Bronchial epithelial cell (primary cell): ENCODE measurements around the gene NSFL1C. TPM values are rescaled to one million over a fixed set of nuclear protein-coding genes. Genes with fewer than 3 reads are reported as not detected.

ENCODE experiments used
- DNase-seq: peaks from one replicate; pipeline ENCODE4 v3.0.0-alpha.2; 2010; ENCODE audit warnings: low read depth
- FAIRE-seq: peaks from 2 replicates; lab custom pipeline; 2011; peaks lifted over from hg19 to GRCh38; lab: Jason Lieb, UNC
- H3K27me3 ChIP-seq: 2 replicates; pipeline ENCODE4 v1.5.1; 2011; ENCODE audit warnings: low read length; ENCODE audit not compliant: control insufficient read depth, insufficient read depth
- H3K36me3 ChIP-seq: 2 replicates; pipeline ENCODE4 v1.5.1; 2011; ENCODE audit warnings: low read length; ENCODE audit not compliant: control insufficient read depth, insufficient read depth
- H3K4me3 ChIP-seq: 2 replicates; pipeline ENCODE4 v1.5.1; 2011; ENCODE audit warnings: mild to moderate bottlenecking, low read depth, low read length, control low read depth
- CTCF ChIP-seq: IDR thresholded peaks from 2 replicates; pipeline ENCODE4 v1.5.1; 2011; ENCODE audit warnings: mild to moderate bottlenecking, moderate library complexity, low read length, control low read depth, inconsistent platforms; ENCODE audit not compliant: insufficient read depth, severe bottlenecking
- total RNA-seq: library from RNA; depleted of rRNA; stranded (reverse); fragments of >200 nt; gene quantifications from 2 replicates; pipeline ENCODE4 v1.2.1, GENCODE V29; 2014

NSFL1C gene
- total RNA-seq, 1 donor from 2014 or later: 19.7 TPM

GRCh38 chr20:1473246-1474220 lies 6.9 kb upstream of the NSFL1C start:
- TF ChIP-seq CTCF: no peak
- peak; percentile 90 for FAIRE-seq
- H3K36me3 ChIP-seq: no peaks in the 10 kb centered on the region
- DNase-seq: no peak
- no peaks in the 10 kb centered on the region for H3K27me3 ChIP-seq
- H3K4me3 ChIP-seq: no peak overlapping the region

- DNase-seq (no peak), FAIRE-seq (no peak)
- no peaks in the 10 kb centered on the region for H3K27me3 ChIP-seq
- H3K36me3 ChIP-seq: no peaks in the 10 kb centered on the region
- no peak overlapping the region for H3K4me3 ChIP-seq
- TF ChIP-seq CTCF: no peak
These were observed 6.1 kb upstream of the NSFL1C start for GRCh38 chr20:1472556-1473245.

GRCh38 chr20:1471242-1471641 lies 4.6 kb upstream of the NSFL1C start:
- Histone ChIP-seq H3K27me3 (no peaks in the 10 kb centered on the region), H3K36me3 (no peaks in the 10 kb centered on the region), H3K4me3 (no peak overlapping the region)
- no peak for FAIRE-seq
- TF ChIP-seq CTCF: no peak
- no peak for DNase-seq

- Histone ChIP-seq H3K27me3 (no peaks in the 10 kb centered on the region), H3K36me3 (peaks cover 4% of the 10 kb centered on the region), H3K4me3 (no peak overlapping the region)
- peak; percentile 99 for DNase-seq
- TF ChIP-seq CTCF: peak; percentile 85
- peak; percentile 32 for FAIRE-seq
These were observed 3.4 kb upstream of the NSFL1C start for GRCh38 chr20:1469925-1470571.

GRCh38 chr20:1469306-1469905 lies 2.8 kb upstream of the NSFL1C start:
- no peak for TF ChIP-seq CTCF
- FAIRE-seq: no peak
- H3K4me3 ChIP-seq: no peak overlapping the region
- no peaks in the 10 kb centered on the region for H3K27me3 ChIP-seq
- no peak for DNase-seq
- H3K36me3 ChIP-seq: peaks cover 6% of the 10 kb centered on the region
